ENCODE data around the gene TEKT5.

GRCh38 chr16:10675861-10676260 is 18.9 kb downstream of the TEKT5 start:
- no peak for TF ChIP-seq TAF1 (IDR thresholded peaks at IDR 0.05; ENCODE audit: low read depth, low read length)
- no peak for TF ChIP-seq POLR2A (IDR thresholded peaks at IDR 0.05; ENCODE audit: low read depth, low read length)
- TF ChIP-seq POLR2AphosphoS5 (IDR thresholded peaks at IDR 0.05; ENCODE audit: low read depth, low read length), result no peak
- TF ChIP-seq SPI1 (IDR thresholded peaks at IDR 0.05; ENCODE audit: low read depth, low read length), result no peak
- TF ChIP-seq POU2F2 (IDR thresholded peaks at IDR 0.05; ENCODE audit: low read depth, low read length), result no peak
- TF ChIP-seq PAX5 (IDR thresholded peaks at IDR 0.05; ENCODE audit: insufficient read depth, low read length, severe bottlenecking), result no peak

Measured in GM12891 (cell line).